ENCODE measurements around the gene KCNJ9.

DNA sequence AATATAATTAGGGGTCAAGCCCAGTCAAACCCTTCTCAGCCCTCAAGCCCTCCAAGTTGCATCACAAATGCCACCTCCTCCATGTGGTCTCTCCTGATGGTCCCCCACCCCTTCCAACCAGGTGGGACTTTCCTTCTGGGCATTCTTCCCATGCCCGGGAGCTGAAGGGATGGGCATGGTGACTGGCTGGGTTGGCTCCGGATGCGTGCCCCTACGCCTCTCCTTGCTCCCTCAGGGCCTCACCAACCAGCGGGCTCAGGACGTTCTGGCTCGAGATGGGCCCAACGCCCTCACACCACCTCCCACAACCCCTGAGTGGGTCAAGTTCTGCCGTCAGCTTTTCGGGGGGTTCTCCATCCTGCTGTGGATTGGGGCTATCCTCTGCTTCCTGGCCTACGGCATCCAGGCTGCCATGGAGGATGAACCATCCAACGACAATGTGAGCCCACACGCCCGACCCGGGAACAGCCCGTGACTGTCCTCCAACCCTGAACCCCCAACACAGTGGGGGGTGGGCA, 41.7 kb downstream of the KCNJ9 start:
- TF ChIP-seq, protein P1, sequence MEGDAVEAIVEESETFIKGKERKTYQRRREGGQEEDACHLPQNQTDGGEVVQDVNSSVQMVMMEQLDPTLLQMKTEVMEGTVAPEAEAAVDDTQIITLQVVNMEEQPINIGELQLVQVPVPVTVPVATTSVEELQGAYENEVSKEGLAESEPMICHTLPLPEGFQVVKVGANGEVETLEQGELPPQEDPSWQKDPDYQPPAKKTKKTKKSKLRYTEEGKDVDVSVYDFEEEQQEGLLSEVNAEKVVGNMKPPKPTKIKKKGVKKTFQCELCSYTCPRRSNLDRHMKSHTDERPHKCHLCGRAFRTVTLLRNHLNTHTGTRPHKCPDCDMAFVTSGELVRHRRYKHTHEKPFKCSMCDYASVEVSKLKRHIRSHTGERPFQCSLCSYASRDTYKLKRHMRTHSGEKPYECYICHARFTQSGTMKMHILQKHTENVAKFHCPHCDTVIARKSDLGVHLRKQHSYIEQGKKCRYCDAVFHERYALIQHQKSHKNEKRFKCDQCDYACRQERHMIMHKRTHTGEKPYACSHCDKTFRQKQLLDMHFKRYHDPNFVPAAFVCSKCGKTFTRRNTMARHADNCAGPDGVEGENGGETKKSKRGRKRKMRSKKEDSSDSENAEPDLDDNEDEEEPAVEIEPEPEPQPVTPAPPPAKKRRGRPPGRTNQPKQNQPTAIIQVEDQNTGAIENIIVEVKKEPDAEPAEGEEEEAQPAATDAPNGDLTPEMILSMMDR (IDR thresholded peaks at IDR 0.05): no peak
- TF ChIP-seq POLR2A (IDR thresholded peaks at IDR 0.05): no peak
- TF ChIP-seq POLR2AphosphoS5 (IDR thresholded peaks at IDR 0.05): no peak
